K562 (cell line): ENCODE results near the gene PPP4R3B. TPM values are rescaled to one million over a fixed set of nuclear protein-coding genes. Genes with fewer than 3 reads are reported as not detected.

Experiments
- CHD2 ChIP-seq: IDR thresholded peaks from 2 replicates; pipeline ENCODE4 v1.6.1; 2011; ENCODE audit warnings: low read depth, low read length
- FOXK2 ChIP-seq, 2 experiments: fragments of 450-650 bp; IDR thresholded peaks in 1 of 2; conservative IDR thresholded peaks in 1 of 2; 2 replicates each; pipeline ENCODE4 v1.6.1; 2016; ENCODE audit warnings: low read depth in 2 of 2, mild to moderate bottlenecking in 1 of 2
- GMEB1 ChIP-seq: fragments of 250-450 bp; sonication (Bioruptor Pico); IDR thresholded peaks from 2 replicates; pipeline ENCODE4 v1.4.0; 2020; ENCODE audit warnings: mild to moderate bottlenecking
- GTF3C2 ChIP-seq: IDR thresholded peaks from 3 replicates; pipeline ENCODE4 v1.6.1; 2011; ENCODE audit warnings: borderline replicate concordance, mild to moderate bottlenecking, moderate library complexity; ENCODE audit not compliant: insufficient read length; ENCODE audit errors: extremely low read depth
- HCFC1 ChIP-seq: IDR thresholded peaks from 2 replicates; pipeline ENCODE4 v1.6.1; 2012; ENCODE audit warnings: low read depth, low read length, improper control_type of control experiment
- HMGXB4 ChIP-seq: sonication (generic); formaldehyde crosslinking; IDR thresholded peaks from 2 replicates; pipeline ENCODE4 v1.8.1; 2023; ENCODE audit warnings: mild to moderate bottlenecking, missing genetic modification reagents
- HNRNPL ChIP-seq: fragments of 200-400 bp; formaldehyde crosslinking; IDR thresholded peaks from 2 replicates; pipeline ENCODE4 v1.6.1; 2017; ENCODE audit warnings: low read depth, mild to moderate bottlenecking, low read length
- KLF13 ChIP-seq: fragments of 450-650 bp; IDR thresholded peaks from 2 replicates; pipeline ENCODE4 v1.6.1; 2016; ENCODE audit warnings: missing genetic modification characterization, low read depth, mild to moderate bottlenecking, missing compliant biosample characterization, moderate library complexity, borderline replicate concordance
- PRMT5 ChIP-seq: sonication (generic); formaldehyde crosslinking; IDR thresholded peaks from 2 replicates; pipeline ENCODE4 v1.5.0; 2020; ENCODE audit warnings: missing genetic modification reagents
- SMAD2 ChIP-seq: fragments of 150-350 bp; IDR thresholded peaks from 2 replicates; pipeline ENCODE4 v1.6.1; 2014; ENCODE audit warnings: low read depth, mild to moderate bottlenecking, low read length
- TCF7 ChIP-seq: sonication (generic); IDR thresholded peaks from 2 replicates; pipeline ENCODE4 v1.6.1; 2016; ENCODE audit warnings: antibody characterized with exemption, borderline replicate concordance
- UBTF ChIP-seq, 2 experiments: IDR thresholded peaks; 2 replicates each; pipeline ENCODE4 v1.6.1; 2012; ENCODE audit warnings: improper control_type of control experiment in 2 of 2, low read depth in 2 of 2, low read length in 2 of 2, borderline replicate concordance in 1 of 2
- VEZF1 ChIP-seq: fragments of 200-800 bp; sonication (Bioruptor generic); IDR thresholded peaks from 2 replicates; pipeline ENCODE4 v1.6.1; 2017; ENCODE audit warnings: missing genetic modification characterization, missing compliant biosample characterization
- ZBED1 ChIP-seq: IDR thresholded peaks from 2 replicates; pipeline ENCODE4 v1.6.1; 2014
- ZBTB8A ChIP-seq: fragments of 450-650 bp; IDR thresholded peaks from 2 replicates; pipeline ENCODE4 v1.6.1; 2018; ENCODE audit warnings: mild to moderate bottlenecking, moderate library complexity; ENCODE audit not compliant: partially characterized antibody
- ZC3H8 ChIP-seq: fragments of 450-650 bp; IDR thresholded peaks from 2 replicates; pipeline ENCODE4 v1.6.1; 2017
- polyA plus RNA-seq, 8 experiments: library from polyadenylated mRNA; depleted of rRNA in 4 of 8; stranded (reverse) in 5 of 8; unstranded in 3 of 8; fragments of >200 nt; fragmentation: Nextera tagmentation in 2 of 8; fragmentation: Illumina TruSeq in 1 of 8; extraction: Ambion mirVana in 2 of 8; extraction: Trizol in 1 of 8; gene quantifications; 2 replicates each; pipeline versions ENCODE4 v1.2.1 to v1.2.3, GENCODE V29; 2011 to 2014; ENCODE audit warnings: inconsistent platforms in 1 of 8, missing spikeins in 1 of 8
- total RNA-seq, 7 experiments: library from RNA; depleted of rRNA in 6 of 7; stranded (reverse); fragments of >200 nt in 6 of 7; fragmentation: Illumina TruSeq in 2 of 7; extraction: Trizol in 2 of 7; gene quantifications; 2 replicates each; pipeline versions ENCODE4 v1.2.1 to v1.2.3, GENCODE V29; 2011 to 2021; ENCODE audit warnings: low replicate concordance in 1 of 7

The PPP4R3B gene
- total and polyA plus RNA-seq, 9 of the 15 experiments (the other 6 are each of a cell fraction or from before 2014, with no cell fraction given) = 13.2 to 59.2 (median 41.9) TPM

- TF ChIP-seq HMGXB4 (peak; percentile 85; the same call in 1 of the 2 replicates), VEZF1 (CRISPR knock-in tag) (peak; percentile 82), HCFC1 (peak; percentile 77), GMEB1 (CRISPR knock-in tag) (peak; percentile 77), ZBTB8A (no peak), ZBED1 (no peak), UBTF (IDR thresholded peaks at IDR 0.05; ENCODE audit: borderline replicate concordance in 1 of 2, low read depth in 2 of 2, low read length in 2 of 2) (0 out of 4 replicates have a peak, but pooled peaks of 1 of the 2 experiments have one; percentile 55), FOXK2 (conservative IDR thresholded peaks at IDR 0.05 in 1 of 2, IDR thresholded peaks at IDR 0.05 in 1 of 2; ENCODE audit: low read depth in 2 of 2) (peak; percentile 90 to 93), GTF3C2 (no peak), CHD2 (peak; percentile 100), TCF7 (0 out of 2 replicates have a peak, but pooled peaks have one; percentile 9), ZC3H8 (0 out of 2 replicates have a peak, but pooled peaks have one; percentile 62), SMAD2 (no peak), KLF13 (tag) (peak; percentile 57; the same call in 1 of the 2 replicates), HNRNPL (no peak), PRMT5 (CRISPR knock-in tag) (peak; percentile 80)
Observed at GRCh38 chr2:55617175-55618024, at the start of gene PPP4R3B (continued).
